HG03378 (cell line): Measurements from ENCODE around the gene CRTAC1.
"Not testable (repeated sequence)": the region's sequence is repeated elsewhere in the genome, so short reads cannot be mapped to it uniquely, and the experiment has no call there.

ENCODE experiments used
- ATAC-seq: cut with Tn5 transposase; IDR thresholded peaks from one replicate; pipeline ENCODE4 v1.9.1; 2021; ENCODE audit warnings: mild to moderate bottlenecking, moderate library complexity; ENCODE audit not compliant: unreplicated experiment

Gene CRTAC1

DNA sequence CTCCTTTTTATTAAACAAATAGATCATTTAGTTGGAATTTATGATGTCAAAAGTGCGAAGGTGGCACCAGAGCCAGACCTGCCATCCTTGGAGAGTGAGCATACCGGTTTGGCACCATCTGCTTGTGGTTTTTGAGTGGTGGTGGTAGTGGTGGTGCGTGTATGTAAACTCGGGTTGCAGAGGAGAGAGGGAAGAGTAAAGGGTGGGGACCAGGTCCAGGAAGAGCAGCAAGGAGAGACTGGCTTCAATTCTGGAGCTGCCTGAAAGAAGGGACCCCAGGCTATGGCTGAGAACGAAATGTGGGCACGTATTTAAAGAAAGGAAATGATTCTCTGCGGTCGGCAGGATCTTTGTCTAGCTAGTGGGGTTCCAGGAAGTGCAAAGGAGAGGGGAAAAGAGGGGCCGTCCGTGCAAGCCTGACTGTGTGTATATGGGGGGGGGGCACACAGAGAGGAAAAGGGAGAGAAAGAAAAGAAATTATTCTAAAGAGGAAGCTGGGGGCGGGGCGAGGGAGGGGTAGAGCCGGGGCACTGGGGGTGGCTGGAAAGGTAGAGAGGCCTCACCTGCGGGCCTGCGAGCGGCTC lies 181.2 kb downstream of the CRTAC1 start:
- ATAC-seq, result no peak

GRCh38 chr10:97844678-97845077 lies 185.7 kb downstream of the CRTAC1 start:
- ATAC-seq, result no peak

- not testable (repeated sequence) for ATAC-seq
Observed at GRCh38 chr10:97843972-97844371, 186.4 kb downstream of the CRTAC1 start.

GRCh38 chr10:97843281-97843671 lies 187.1 kb downstream of the CRTAC1 start:
- no peak for ATAC-seq

DNA sequence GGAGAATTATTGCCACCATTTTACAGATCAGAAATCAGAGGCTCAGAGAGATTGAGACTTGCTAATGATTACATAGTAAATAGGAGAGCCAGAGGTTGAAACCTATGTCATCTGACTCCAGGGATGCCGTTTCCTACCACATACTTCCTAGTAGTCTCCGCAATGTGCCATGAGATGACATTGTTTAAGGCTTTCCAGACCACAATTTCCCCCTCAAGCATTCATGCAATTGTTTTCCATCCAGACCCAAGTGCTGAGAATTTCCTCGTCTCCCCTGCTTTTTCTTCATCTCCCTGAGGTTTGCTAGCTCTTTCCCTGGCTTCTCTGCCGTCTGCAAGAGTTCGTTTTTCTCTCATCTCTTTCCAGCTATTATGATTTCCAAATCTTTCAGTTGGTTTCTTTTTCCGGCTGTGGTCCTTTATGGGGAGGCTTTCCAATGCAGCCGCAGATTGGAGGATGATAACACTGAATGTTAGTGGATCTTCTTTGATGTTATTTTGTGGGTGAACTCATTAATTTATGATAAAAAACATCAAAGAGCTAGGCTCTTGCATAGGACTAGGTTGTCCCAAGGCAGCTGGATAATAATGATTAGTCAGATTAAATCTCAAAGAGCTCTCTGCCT lies 187.7 kb downstream of the CRTAC1 start:
- no peak for ATAC-seq

DNA sequence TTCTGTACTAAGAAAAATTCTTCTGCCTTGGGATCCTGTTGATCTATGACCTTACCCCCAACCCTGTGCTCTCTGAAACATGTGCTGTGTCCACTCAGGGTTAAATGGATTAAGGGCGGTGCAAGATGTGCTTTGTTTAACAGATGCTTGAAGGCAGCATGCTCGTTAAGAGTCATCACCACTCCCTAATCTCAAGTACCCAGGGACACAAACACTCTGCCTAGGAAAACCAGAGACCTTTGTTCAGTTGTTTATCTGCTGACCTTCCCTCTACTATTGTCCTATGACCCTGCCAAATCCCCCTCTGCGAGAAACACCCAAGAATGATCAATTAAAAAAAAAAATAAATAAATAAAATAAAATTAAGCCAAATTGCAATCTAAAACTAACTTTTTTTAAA lies 188.3 kb downstream of the CRTAC1 start:
- not testable (repeated sequence) for ATAC-seq

DNA sequence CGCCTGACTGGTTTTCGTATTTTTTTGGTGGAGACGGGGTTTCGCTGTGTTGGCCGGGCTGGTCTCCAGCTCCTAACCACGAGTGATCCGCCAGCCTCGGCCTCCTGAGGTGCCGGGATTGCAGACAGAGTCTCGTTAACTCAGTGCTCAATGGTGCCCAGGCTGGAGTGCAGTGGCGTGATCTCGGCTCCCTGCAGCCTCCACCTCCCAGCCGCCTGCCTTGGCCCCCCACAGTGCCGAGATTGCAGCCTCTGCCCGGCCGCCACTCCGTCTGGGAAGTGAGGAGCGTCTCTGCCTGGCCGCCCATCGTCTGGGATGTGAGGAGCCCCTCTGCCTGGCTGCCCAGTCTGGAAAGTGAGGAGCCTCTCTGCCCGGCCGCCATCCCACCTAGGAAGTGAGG lies 189.3 kb downstream of the CRTAC1 start:
- ATAC-seq, result not testable (repeated sequence)

GRCh38 chr10:97838091-97838490 lies 192.3 kb downstream of the CRTAC1 start:
- ATAC-seq, result no peak

- no peak for ATAC-seq
Observed at GRCh38 chr10:97836446-97836845, 194.0 kb downstream of the CRTAC1 start.

DNA sequence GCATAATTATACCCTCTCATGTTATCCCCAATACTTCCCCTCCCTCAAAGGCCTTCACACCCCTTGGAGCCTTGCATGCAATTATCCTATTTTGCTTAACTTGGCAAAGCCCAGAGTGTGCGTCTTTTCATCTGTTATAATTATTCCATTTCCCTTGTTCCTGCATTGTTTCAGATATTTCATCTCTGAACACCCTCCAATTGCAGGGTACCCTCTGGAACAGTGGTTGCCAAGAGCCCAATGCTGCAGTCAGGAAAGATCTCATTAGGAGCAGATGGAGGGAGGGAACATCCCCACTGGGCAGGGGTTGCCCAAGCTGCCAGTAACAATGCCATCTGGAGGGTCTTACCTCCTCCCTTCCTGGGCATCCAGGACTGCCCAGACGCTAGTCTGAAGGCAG lies 199.2 kb downstream of the CRTAC1 start:
- no peak for ATAC-seq

GRCh38 chr10:97830064-97830463 lies 200.4 kb downstream of the CRTAC1 start:
- ATAC-seq, result no peak

DNA sequence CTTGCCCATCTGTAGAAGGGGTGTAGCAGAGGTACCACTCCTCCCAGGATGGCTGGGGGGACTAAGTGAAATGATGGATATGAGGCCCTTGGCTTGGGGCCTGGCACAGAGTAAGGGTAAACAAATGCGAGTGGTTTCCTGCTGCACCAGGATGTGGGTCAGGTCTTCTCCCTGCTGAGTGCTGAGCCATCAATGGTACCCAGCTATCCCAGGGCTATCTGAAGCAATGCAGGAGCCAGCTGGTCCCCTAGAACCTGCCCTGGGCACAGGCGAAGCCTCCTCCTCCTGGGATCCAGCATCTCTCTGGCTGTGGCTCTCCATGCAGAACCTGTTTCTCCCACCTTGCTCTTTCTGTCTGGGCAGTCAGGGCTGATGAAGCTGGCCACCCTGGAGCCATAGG lies 201.7 kb downstream of the CRTAC1 start:
- no peak for ATAC-seq

- no peak for ATAC-seq
Observed at GRCh38 chr10:97827702-97828291, 202.6 kb downstream of the CRTAC1 start.

- ATAC-seq, result no peak
Observed at GRCh38 chr10:97826892-97827291, 203.5 kb downstream of the CRTAC1 start.

- no peak for ATAC-seq
Observed at GRCh38 chr10:97825020-97825760, 205.2 kb downstream of the CRTAC1 start.

DNA sequence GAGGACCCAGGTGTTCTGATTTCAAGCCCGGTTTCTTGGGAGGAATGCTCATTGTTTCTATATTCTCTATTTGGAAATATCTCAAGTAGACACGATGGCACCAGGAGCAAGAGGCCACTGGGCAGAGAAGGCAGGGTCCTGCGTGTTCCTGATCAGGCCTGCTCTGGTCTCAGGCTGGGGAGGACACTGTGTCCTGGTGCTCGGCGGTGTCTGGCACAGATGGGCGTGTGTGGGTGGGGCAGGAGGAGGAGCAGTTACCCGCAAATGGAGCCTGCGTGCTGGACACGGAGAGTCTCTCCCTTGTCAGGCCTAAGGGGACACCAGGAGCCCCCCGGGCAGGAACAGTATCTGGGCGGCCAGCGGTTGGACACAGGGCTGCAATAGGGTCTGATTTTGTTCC lies 206.7 kb downstream of the CRTAC1 start:
- no peak for ATAC-seq

GRCh38 chr10:97822261-97822687 lies 208.1 kb downstream of the CRTAC1 start:
- no peak for ATAC-seq

GRCh38 chr10:97821308-97822038 lies 208.9 kb downstream of the CRTAC1 start:
- ATAC-seq, result no peak

- no peak for ATAC-seq
Observed at GRCh38 chr10:97820096-97820704, 210.2 kb downstream of the CRTAC1 start.

DNA sequence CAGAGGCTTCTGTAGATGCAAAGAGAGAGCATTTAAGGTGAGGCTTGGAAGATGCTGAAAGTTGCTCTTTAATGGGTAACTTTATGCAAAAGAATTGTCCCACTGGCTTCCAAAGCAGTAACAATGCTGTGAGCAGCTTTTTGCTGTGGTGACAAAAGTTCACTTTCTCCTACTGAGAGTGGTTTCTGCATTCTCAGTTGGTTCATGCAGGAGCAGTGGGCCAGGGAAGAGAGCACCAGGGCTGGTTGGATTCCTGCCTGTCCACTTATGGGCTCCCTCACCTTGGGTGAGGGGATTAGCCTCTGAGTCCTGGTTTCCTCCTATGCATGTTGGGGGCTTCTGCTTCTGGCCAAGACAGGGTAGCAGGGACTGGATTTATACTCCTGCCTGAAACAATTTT lies 211.8 kb downstream of the CRTAC1 start:
- no peak for ATAC-seq

- no peak for ATAC-seq
Observed at GRCh38 chr10:97816609-97817008, 213.8 kb downstream of the CRTAC1 start.
